GM18502 (cell line): ENCODE measurements around the gene GOLGA6L2.
"Not testable (repeated sequence)": the region's sequence is repeated elsewhere in the genome, so short reads cannot be mapped to it uniquely, and the experiment has no call there.

Experiments
- ATAC-seq: cut with Tn5 transposase; IDR thresholded peaks from one replicate; pipeline ENCODE4 v1.9.1; 2021; ENCODE audit warnings: mild to moderate bottlenecking; ENCODE audit not compliant: unreplicated experiment, poor library complexity

The GOLGA6L2 gene

GRCh38 chr15:23447107-23447500, at the start of gene GOLGA6L2:
GOLGA6L2 (minus strand) TSS chr15:23447243; CDS start chr15:23447181, 62 bp downstream.
- ATAC-seq, result no peak

GRCh38 chr15:23484870-23485269, 37.8 kb upstream of the GOLGA6L2 start:
- ATAC-seq, result no peak

GRCh38 chr15:23483821-23484299, 36.8 kb upstream of the GOLGA6L2 start:
- ATAC-seq, result no peak

- no peak for ATAC-seq
These were observed 35.9 kb upstream of the GOLGA6L2 start for GRCh38 chr15:23482764-23483489.

- ATAC-seq, result no peak
These were observed 35.2 kb upstream of the GOLGA6L2 start for GRCh38 chr15:23482228-23482627.

- ATAC-seq, result no peak
These were observed 30.9 kb upstream of the GOLGA6L2 start for GRCh38 chr15:23477920-23478319.

GRCh38 chr15:23472678-23473077, 25.6 kb upstream of the GOLGA6L2 start:
- ATAC-seq, result no peak

GRCh38 chr15:23472033-23472432, 25.0 kb upstream of the GOLGA6L2 start:
- no peak for ATAC-seq

- no peak for ATAC-seq
These were observed 20.1 kb upstream of the GOLGA6L2 start for GRCh38 chr15:23467110-23467600.

- no peak for ATAC-seq
These were observed 10.8 kb upstream of the GOLGA6L2 start for GRCh38 chr15:23457890-23458289.

GRCh38 chr15:23446215-23447106, 582 bp downstream of the GOLGA6L2 start:
- ATAC-seq, result no peak

- no peak for ATAC-seq
These were observed 2.8 kb downstream of the GOLGA6L2 start for GRCh38 chr15:23444269-23444668.

- no peak for ATAC-seq
These were observed 5.8 kb downstream of the GOLGA6L2 start for GRCh38 chr15:23441204-23441603.

GRCh38 chr15:23440596-23440995, 6.4 kb downstream of the GOLGA6L2 start:
- ATAC-seq, result no peak

- no peak for ATAC-seq
These were observed 7.5 kb downstream of the GOLGA6L2 start for GRCh38 chr15:23439513-23439912.

- ATAC-seq, result no peak
These were observed 8.1 kb downstream of the GOLGA6L2 start for GRCh38 chr15:23438816-23439466.

GRCh38 chr15:23437673-23438072, 9.4 kb downstream of the GOLGA6L2 start:
- no peak for ATAC-seq

GRCh38 chr15:23437146-23437545, 9.9 kb downstream of the GOLGA6L2 start:
- ATAC-seq, result no peak

GRCh38 chr15:23436421-23436820, 10.6 kb downstream of the GOLGA6L2 start:
- no peak for ATAC-seq

- ATAC-seq, result not testable (repeated sequence)
These were observed 12.3 kb downstream of the GOLGA6L2 start for GRCh38 chr15:23434699-23435098.

- ATAC-seq, result not testable (repeated sequence)
These were observed 21.7 kb downstream of the GOLGA6L2 start for GRCh38 chr15:23425327-23425726.
